ENCODE measurements around the gene CADM1.

The CADM1 gene

DNA sequence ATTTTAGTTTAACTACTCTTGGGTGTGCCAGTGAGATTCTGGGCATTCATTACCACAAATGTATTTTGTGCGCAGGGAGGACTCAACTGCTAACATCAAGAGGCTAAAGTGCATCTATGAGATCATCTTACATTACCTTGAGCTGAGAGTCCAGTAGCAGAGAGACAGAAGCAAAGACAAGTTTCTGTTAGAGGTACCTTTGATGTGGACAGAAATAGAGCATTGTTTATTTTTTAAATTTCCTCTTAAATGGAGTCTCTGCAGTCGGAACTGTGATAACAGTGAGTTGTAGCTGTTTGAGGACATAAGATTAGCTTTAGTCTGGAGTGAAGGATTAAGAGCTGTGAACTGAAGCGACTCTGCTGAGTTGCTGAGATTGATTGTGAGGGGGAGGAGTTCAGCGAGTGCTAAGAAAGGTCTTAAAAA, 297.0 kb downstream of the CADM1 start:
- no peak for DNase-seq (ENCODE audit: low spot score)

DNA sequence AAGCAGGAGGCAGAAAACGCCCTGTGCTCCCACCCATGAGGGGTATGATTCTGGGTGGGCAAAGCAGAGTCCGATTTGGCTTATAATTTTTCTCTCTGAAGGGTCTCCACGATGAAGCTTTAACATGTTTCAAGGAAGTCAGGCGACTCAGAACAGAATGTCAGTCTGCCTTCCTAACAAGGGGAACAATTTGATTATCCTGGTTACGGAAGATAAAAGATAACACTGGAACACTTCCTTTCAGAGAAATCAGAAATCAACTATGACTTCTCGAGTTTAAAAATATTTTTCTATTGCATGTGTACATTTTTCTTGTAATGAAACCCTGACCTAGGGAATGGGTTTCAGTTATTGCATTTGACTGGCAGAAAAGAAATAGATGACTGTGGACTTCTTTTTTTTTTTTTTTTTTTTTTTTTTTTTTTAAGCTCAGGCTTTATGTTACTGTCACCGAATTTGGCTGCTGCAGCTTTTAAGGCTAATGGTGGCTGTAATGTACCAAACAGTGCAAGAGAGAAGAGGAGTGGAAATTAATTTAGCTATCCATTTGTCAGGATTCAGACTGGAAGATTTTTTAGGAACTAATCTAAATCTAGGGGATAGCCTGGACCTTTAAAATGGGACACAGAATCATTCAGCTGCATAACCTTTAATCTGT, 297.7 kb downstream of the CADM1 start:
- DNase-seq (ENCODE audit: low spot score), result no peak

DNA sequence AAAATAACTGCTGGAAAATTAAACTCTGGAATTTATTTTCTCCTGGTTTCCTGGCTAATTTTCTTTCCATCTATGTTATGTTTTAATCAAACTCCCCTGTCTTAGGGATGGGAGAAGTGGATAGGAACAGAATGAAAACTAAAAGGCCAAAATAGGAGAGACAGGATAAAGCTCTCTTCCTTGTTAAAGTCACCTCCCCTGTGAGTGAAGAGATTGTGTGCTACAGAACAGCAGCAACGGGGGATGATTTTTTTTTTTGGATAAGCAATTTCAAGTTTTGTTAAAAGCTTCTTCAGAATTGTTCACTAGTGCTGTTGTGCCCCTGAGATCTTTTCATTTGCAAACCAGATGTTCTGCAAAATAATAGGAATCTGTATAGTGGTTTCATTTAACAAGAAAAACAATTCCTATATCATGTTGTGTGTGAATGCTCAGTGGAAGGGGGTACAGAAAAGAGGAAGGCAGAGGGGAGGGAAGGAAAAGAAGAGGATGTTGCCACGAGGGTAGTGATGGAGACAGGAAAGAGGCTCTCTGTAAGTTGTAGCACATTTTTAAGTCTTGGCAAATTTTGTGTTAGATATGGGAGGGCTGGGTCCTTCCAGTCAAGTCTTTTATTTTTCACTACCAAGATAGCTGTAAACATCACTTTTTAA, 301.2 kb downstream of the CADM1 start:
- no peak for DNase-seq (ENCODE audit: low spot score)

DNA sequence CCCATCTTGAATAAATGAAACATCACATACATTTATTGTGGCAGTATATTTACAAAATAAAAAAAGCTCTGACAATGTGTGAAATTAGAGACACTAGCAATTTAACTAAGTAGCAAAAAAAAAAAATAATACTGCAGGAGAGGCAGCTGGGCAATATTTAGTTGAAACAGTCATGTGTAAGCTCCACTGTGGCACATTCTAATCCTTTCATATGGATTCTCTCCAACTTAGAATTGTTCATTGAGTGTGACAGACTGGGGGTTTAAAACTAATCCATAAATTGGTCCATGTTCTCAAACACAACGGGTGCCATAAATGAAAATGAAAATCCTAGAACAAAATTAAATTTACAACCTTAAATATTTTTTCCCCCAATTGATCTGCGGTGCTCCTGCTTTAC, 302.1 kb downstream of the CADM1 start:
- no peak for DNase-seq (ENCODE audit: low spot score)

DNA sequence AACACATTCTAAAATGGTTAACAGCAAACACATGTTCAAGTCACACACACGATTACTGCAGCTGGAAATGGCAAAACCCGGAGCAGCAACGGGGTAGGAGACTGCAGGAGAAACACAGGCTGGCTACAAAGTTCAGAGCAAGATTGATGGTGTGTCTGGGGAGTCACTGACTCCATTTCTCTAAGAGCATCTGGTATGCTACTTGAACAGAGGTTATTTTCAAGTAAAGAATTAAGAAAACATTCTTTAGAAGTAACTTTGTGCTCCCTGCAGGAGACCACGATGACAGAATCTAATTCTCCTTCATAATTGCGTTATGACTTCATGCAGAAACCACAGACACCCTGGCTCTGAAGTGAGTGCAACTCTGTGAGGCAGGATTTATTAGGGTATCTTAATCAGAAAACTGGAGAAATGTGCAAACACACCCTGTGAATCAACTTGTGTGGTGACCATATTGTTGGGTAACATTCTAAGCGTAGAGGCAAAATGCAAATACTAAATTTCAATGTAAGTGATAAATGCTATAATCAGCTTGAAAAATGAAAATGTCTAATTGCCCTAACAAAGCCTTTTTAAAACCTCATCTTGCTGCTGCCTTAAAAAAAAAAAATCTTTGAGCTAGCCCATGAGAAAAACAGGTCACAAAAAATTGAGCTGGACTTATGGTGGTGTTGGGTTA, 303.0 kb downstream of the CADM1 start:
- DNase-seq (ENCODE audit: low spot score), result no peak

DNA sequence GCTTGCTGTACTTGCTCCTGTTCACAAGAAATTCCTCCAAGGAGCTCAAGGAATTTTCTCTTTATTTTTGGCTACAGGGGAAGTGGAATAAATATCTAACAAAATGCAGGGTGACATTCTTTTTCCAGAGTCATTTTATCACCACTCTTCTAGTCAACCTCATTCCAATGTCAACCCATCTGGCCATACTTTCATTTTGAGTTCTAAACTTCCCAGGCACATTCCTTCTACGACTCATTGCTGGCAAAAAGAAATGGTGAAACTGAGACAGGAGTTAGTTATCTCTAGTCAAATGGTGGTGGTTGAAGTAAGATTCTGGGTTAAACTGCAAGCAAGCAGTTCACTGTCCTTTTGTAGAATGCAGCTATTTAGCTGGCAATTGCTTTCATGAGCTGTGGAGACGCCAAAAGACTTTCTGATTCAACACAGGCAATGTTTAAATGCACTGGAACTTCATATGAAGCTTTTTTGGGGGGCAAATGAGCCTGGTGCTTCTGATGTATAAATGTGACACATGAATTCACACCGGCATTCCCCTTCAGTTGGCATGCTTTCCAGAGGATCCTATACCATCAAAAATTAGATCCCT, 304.6 kb downstream of the CADM1 start:
- no peak for DNase-seq (ENCODE audit: low spot score)

DNA sequence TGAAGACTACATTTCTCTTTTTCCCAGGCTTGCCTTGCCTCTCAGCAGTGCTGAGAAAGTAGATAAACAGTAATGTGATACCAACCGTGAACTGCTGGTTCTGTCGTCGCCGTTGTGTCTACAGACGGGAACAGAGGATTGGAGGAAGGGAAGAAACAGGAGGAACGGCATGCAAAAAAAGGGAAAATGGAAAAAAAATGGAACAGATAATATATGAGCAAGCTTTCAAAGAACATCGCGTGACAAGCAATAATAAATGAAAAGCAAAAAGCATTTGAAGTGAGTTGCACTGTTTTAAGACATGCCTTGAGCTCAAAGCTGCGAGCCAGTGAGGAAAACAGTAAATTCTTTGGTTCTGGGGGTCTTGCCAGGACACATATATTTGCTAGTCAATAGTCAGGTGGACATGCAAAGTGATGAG, 305.9 kb downstream of the CADM1 start:
- DNase-seq (ENCODE audit: low spot score), result no peak

DNA sequence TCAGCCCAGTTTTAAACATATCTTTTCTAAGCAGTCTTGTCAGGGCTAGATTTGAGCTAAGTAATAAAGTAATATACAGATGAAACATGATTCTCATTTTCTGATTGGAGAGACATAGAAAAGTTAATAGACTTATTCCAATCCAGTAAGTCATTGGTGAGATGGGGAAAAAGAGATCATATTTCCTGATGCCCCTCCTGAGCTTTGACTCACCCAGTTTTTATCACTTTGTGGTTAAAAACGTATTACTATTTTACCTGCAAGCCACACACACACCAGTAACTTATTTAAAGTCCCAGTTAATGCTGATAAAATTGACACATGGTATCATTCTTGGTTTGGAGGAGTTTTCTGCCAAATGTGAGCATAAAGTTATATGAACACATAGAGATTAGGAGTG, 306.8 kb downstream of the CADM1 start:
- DNase-seq (ENCODE audit: low spot score), result no peak

DNA sequence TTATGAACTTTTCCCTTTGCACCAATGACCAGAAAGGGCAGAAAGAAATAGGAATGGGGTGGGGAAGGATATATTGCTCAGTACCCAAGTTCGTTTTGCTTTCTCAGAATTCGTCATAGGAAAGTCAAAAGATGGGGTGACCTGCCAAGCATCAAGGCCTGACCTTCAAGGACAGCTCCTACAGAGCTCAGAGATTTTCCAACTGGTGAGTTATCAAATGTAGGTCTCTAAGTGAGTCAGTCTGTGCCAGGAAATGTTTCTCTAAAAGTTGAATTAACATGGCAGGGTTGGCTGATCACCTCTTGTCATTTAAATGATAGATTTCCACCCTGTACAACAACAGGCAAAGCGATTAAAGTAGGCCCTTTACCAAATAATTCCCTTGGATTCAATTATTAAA, 307.2 kb downstream of the CADM1 start:
- no peak for DNase-seq (ENCODE audit: low spot score)

DNA sequence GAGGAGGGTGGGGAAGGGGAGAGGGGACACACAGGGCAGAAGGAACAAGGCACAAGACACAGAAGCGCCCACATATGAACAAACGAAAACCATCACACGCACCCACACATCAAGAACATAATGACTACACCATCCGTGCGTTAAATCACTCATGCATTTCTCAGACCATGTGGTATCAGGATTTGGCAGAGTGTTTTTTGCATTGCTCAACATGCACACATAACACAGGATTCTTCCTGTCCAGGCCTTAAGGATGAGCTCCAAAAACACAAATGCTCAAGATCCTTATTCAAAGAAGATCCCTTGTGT, 309.5 kb downstream of the CADM1 start:
- DNase-seq (ENCODE audit: low spot score), result no peak

DNA sequence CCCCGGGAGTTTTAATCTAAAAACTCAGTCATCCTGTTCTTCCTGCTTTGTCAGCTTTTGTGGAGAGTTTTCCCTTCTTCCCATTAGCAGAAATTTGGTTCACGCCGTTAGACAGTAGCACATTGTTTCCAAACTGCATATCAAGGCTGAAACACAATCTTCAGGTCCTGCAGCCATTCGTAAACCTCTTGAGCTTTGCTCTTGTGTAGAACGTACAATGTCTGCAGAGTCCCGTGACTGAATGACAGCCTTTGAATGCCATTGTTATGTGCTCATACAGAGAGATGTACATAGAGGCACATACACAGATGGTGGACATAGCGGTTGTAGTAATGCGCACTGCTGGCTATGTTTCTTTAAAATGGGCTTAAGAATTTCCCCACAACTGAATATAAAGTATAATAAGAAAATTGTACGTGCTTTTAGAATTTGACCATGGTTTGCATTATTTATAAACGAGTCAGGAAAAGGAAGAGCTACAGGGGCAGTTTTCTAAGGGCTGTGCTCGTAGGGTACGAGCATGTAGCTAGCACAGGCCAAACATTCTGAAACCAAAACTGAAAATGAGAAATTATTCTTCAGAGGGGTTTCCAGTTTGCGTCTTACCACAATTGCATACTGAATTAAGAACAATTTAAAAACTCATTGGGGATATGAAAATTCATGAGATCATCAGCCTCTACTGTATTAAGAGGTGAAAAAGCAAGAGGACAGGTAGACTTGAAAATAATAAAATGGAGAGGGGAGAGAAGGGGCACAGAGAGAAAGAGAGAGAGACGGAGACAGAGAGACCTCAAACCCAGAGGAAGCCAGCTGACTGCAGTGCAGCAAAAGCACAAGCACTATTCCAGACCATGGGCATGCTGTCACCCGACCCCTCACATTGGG, 310.1 kb downstream of the CADM1 start:
- no peak for DNase-seq (ENCODE audit: low spot score)

DNA sequence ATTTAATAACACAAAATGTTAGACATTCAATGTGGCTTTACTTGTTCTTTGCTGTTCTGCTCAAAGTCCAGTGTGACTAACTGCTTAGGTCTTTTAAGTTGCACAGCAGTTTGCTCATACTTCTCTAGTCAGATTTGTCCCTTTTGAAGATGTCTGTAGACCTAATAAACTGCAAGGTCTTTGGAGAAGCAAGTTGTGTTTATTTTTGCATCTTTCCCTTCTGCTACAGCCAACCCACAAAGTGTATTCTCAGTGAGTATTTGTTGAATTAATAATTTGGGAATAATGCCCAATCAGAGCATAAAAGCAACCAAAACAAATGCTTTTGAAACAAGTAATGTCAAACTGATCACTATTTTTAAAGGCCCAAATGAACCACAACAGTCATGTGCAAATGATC, 312.5 kb downstream of the CADM1 start:
- DNase-seq (ENCODE audit: low spot score), result no peak

DNA sequence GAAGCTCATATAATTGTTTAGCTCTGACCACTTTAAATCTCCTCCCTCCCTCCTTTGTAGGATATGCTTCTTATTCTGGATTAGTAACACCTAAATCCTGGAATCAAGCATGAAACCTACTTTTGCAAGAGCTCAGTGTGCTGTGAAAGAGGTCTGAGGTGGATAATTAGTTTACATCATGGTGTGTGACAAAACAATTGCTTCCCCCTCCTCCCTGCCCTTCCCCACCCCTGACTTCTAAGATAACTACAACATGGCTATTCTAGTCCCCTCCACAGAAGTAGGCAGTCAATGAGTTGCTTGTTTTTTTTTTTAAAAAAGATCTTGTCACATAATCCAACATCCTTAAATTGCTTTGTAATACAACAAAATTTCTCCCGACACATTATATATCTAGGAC, 314.0 kb downstream of the CADM1 start:
- no peak for DNase-seq (ENCODE audit: low spot score)

DNA sequence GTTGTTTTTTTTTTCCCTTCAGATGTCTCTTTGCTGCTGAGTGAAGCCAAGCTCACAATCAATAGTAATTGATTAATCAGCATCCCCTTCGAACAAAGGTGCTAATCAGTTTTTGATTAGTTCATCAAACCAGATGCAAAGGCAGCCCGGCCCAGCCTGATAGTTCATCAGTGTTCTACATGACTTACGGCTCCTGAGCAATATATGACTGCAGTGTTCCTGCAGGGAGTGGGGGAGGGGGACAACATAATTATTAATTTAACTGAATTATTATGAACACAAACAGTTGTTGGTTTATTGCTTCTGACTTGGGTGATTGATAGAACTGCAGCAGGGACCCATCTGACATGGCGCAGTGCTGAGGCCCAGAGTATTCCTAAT, 315.3 kb downstream of the CADM1 start:
- DNase-seq (ENCODE audit: low spot score), result no peak

DNA sequence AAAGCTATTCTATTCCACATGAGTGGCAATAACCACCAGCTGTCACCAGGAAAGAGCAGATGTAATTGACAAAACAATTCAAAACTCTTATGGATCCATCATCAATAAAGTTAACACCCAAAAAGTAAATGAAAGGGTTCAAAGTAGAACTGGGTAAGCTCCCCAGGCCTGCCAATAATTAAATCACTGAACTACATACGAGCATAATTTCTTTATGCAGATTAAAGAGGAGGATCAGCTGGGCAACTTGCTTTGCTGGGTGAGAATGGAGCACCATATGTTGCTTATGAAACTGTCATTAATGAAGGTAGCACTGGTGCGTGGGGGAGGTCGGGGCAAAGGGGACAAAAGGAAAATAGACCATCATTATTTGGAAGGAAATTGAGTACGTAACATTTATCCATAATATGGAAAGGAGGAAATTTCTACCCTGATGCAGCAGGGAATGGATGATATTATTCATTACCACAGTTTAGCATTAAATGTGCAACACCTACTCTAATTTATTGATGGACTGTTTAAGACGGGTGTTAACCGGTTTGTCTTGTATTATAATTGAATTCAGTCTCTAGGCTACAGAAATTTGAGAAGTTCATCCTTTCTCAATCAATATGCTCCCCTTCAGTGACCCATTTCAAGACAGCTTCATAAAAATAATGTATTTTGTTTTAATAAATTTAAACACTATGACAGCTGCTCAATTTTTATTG, 315.9 kb downstream of the CADM1 start:
- DNase-seq (ENCODE audit: low spot score), result no peak

DNA sequence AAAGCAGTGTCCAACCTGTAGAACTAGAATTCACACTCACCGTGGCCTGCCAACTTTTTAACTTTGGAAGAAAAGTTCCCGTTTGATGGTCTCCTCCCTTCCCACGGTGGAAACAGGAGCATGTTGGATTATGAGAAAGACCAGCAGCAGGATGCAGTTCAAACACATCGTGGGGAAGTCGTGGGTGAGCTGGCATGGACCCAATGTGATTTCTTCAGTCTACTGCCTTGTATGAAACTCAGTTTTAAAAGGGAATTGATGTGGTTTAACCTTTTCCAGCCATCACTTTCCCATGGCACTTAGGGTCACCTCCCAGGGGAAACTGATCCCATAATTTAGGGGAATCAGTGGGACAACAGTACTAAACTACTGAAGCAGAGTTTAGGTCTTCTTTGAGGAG, 318.3 kb downstream of the CADM1 start:
- no peak for DNase-seq (ENCODE audit: low spot score)

DNA sequence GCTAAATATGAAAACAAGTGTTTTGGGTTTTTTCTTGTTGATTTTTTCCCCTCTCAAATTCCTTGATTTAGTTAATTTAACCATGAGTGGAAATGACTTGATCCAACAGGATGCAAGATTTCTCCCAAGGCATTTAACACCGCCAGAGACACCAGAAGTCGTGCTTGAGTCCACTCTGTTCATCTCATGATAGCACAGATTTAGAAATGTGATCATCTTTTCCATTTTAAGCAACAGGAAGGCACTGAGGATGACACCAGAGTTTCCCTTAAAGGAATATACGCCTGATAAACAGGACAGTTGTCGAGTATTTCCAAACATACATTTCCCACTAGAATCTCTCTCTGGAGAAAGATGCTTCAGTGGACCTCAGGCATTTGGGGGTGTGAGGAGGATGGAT, 318.7 kb downstream of the CADM1 start:
- DNase-seq (ENCODE audit: low spot score), result no peak

DNA sequence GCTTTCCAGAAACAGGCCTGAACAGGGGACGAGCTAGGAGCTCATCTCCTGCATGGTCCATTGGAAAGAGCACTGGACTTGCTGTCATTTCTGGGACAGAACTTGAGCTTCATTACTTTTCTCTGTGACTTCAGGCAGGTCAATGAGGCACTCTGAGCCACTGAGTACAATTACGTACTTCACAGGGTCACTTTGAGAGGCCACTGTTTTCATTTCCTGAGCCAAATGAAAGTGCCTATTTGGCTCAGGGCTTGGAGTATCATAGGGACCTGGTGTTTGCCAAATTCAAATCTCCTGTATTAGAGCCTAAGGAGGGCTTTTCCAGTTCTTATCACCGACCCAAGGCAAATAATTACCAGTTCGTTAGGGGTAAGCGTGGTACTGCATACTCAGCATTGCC, 319.3 kb downstream of the CADM1 start:
- no peak for DNase-seq (ENCODE audit: low spot score)

DNA sequence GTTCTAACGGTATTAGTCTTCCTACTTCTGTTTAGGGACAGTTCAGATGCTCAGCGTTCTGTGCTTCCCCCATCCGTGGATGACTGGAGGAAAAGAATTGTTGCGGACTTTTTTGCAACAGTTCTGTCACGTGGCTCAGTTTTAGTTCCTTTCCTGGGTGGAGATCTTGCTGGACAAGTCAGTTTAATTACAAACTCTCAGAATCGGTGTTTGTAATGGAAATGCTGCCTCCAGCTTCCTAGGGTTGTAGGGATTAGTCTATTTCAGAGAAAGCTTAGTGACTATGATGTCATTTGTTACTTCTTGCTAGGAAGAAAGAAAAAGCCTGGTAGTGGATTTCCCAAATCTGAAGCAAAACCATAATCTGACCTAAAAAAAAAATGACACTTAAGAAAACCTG, 320.4 kb downstream of the CADM1 start:
- no peak for DNase-seq (ENCODE audit: low spot score)

DNA sequence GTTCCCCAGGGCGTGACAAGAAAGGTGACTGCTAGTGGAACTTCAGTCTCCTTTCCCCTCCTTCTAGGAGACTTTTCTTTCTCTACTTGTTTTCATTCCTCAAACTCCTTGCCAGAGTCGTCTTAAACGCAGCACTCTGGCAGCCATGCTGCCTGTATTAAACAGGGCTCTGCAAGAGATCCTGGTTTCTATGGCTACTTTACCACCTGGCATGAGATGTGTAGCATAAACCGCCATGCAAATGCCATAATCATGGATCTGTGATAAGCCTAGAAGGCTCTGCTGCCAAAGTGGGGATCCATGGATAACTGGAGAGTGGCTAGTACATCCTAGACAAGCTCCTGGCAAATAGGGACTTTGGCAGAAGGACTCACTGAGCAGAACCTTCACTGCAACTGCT, 321.1 kb downstream of the CADM1 start:
- no peak for DNase-seq (ENCODE audit: low spot score)

DNA sequence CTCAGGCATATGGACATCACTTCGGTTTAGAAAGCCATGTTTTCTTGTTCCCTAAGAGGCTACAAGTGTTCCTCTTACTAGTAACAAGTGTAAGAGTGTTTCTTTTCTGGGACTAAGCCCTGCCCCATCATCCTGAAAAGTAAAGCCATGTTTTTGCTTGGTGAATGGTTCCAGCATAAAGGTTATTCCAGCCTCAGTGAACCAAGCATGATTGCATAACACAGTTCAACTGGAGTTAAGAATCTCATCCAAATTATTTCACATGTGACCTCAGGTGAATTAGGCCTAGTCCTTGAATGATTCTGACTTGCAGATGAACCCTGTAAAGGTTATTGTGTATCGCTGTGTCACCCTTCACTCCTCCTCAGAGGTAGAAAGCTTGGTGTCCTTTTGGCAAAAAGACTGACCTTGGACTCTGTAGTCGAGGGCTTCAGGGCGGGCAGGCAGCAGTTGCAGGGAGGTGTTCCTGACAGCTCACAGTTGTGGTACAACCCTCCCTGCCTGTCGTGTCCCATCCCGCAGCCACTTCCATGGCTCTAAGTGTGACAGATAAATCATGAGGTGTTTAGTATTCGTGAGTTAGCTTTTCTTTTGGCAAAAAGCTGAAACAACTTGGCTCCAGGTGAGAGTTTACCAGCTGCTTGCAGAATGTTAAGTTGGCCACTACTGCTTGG, 321.8 kb downstream of the CADM1 start:
- DNase-seq (ENCODE audit: low spot score), result no peak
